GM12875 (cell line): Measurements from ENCODE around the gene BTBD9.

Source experiments
- H3K4me3 ChIP-seq: one replicate; pipeline ENCODE4 v1.5.1; 2011; ENCODE audit warnings: low read depth, low read length, control low read depth
- TF ChIP-seq, protein P1 (sequence below): IDR thresholded peaks from 2 replicates; pipeline ENCODE4 v1.5.1; 2011; ENCODE audit warnings: low read depth, mild to moderate bottlenecking, control low read depth, inconsistent platforms, low read length, moderate library complexity, borderline replicate concordance; ENCODE audit not compliant: insufficient read depth

Gene BTBD9

DNA sequence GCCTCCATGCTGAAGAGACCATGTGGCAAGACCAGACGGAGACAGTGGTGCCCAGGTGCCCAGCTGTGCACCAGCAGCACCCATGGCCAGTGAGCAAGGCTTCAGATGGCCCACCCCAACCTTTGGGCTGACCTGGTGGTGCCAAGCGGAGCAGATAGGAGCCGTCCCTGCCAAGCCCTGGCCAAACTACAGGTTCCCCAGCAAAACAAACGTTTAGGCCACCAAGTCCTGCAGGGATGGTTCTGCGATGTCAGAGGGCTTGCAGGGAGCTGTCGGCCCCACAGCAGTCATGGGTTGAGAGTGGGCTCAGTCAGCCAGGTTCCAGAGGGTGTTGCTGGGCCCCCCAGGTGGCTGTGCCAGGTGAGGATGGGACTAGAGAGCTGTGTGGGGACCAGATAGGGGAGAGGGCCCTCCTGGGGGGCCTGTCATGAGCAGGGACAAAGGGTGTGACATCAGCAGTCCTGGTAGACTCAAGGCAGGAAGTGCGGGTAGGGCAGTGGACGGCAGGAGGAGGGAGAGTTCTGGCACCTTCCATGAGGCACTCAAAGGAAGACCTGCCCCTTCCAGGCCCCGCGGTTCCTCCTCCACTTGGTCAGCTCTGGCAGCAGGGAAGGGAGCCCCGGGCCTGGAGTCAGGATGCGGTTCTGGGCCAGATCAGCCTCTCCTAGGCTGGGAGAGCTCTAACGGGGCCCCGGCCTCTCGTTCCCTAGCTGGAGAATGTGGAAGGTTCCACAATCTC, 477.8 kb downstream of the BTBD9 start:
- no peak overlapping the region for H3K4me3 ChIP-seq
- TF ChIP-seq, protein P1, sequence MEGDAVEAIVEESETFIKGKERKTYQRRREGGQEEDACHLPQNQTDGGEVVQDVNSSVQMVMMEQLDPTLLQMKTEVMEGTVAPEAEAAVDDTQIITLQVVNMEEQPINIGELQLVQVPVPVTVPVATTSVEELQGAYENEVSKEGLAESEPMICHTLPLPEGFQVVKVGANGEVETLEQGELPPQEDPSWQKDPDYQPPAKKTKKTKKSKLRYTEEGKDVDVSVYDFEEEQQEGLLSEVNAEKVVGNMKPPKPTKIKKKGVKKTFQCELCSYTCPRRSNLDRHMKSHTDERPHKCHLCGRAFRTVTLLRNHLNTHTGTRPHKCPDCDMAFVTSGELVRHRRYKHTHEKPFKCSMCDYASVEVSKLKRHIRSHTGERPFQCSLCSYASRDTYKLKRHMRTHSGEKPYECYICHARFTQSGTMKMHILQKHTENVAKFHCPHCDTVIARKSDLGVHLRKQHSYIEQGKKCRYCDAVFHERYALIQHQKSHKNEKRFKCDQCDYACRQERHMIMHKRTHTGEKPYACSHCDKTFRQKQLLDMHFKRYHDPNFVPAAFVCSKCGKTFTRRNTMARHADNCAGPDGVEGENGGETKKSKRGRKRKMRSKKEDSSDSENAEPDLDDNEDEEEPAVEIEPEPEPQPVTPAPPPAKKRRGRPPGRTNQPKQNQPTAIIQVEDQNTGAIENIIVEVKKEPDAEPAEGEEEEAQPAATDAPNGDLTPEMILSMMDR = no peak

DNA sequence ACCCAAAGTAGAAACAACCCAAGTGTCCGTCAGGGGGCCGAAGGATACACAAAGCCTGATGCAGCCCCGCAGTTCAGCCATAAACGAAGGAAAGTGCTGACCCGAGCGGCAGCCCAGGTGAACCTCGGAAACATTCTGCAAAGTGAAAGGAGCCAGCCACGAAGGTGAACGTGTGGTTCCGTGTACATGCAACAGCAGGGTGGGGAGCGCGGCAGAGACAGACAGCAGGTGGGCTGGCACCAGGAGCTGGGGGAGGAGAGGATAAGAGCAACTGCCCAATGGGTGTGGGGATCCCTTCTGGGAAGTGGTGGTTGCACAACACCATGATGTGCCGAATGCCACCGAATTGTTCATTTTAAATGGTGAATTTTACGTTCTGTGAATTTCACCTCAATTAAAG, 478.4 kb downstream of the BTBD9 start:
- TF ChIP-seq, protein P1 = no peak

DNA sequence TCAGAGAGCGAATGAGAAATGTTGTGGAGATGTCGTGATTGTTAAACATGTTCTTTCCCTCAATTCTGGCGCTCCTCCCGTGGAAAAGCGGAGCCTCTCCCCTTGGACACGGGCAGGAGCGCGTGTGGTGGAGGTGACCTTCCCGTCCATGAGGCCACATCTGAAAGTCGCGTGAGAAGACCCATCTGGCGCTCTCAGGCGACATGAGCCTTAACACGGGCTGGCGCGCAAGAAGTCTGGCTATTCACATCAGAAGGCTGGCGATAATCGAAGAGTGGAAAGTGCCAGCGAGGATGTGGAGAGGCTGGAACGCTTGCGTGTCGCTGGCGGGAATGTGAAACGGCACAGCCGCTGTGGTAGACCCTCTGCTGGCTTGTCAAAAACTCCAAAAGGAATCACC, 478.9 kb downstream of the BTBD9 start:
- H3K4me3 ChIP-seq = no peak overlapping the region
- TF ChIP-seq, protein P1 = no peak

More for the DNA sequence above, 478.4 kb downstream of the BTBD9 start:
- no peak overlapping the region for H3K4me3 ChIP-seq

DNA sequence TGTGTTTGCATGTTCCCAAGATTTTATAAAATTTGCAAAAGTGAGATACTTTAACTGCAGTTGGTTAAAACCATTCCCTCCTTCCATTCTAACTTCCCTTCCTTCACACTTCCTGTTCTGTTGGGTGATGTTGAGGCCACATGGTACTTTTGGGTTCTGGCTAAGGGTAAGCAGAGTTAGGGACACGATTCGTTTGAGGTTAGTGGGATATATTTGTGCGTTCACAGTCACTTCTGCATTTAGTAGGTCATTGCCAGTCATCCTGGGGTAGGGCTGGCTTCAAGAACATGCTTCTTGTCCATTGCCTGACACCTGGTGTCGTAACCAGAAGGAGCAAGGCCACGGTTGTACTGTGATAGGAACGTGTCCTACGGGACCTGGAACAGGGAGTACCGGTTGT, 480.1 kb downstream of the BTBD9 start:
- TF ChIP-seq, protein P1 = no peak
- no peak overlapping the region for H3K4me3 ChIP-seq

DNA sequence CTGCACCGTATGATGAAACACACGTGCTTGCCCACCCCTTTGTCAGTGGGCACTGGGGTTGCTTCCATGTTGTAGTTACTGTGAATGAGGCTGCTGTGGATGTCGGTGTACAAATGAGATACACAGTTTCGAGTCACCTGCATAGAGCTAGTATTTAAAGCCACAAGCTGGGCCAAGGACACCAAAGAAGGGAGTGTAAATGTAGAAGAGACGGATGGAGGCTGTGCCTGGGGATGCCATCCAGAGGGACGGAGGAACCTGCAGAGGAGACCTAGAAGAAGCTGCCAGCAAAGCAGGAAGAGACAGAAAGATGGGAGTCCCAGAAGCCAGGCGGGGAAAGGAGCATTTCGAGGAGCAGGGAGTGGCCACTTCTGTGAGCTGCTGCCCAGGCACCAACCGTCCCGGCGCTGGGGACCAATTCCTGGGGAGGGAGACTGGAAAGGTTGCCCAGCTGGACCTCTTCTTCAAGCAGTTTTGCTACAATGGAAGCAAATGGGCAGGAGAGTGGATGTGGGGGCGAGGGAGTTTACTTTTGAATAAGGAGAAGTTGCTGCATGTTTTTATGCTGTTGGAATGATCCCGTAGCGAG, 480.9 kb downstream of the BTBD9 start:
- TF ChIP-seq, protein P1 = no peak
- H3K4me3 ChIP-seq = no peak overlapping the region

DNA sequence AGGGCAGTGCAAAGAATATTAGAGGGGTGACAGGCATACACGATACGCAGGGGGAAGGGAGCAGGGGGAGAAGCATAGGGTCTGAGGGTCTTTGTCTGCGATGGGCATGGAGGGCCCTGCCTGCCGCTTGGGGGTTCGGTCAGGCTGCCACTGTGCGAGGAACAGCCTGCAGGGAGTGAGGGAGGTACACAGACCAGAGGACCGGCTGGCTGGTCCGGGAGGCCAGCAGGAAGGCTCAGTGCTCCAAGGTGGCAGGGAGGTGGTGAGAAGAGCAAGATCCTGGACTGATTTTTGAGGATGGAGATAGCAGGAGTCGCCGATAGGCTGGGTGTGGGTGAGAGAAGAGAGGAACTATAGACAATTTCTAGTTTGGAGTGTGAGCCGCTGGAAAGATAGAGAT, 481.8 kb downstream of the BTBD9 start:
- H3K4me3 ChIP-seq = no peak overlapping the region
- TF ChIP-seq, protein P1 = no peak
